Gastroesophageal sphincter (tissue), 3 donors: Measurements from ENCODE around the gene BTBD16.

Experiments used
- EP300 ChIP-seq: sonication (generic); formaldehyde crosslinking; IDR thresholded peaks from one replicate; pipeline ENCODE4 v1.6.1; 2017; ENCODE audit warnings: antibody characterized with exemption, mild to moderate bottlenecking
- POLR2A ChIP-seq, 2 donors: fragments of 450-650 bp; IDR thresholded peaks; one replicate each; pipeline ENCODE4 v1.6.1; 2017; ENCODE audit warnings: antibody characterized with exemption in 2 of 2, mild to moderate bottlenecking in 2 of 2, moderate library complexity in 1 of 2
- POLR2AphosphoS5 ChIP-seq: sonication (generic); formaldehyde crosslinking; IDR thresholded peaks from one replicate; pipeline ENCODE4 v1.6.1; 2017; ENCODE audit warnings: antibody characterized with exemption
- TF ChIP-seq, protein P1 (sequence below), 4 experiments: fragments of 200-600 bp in 2 of 4; fragments of 450-650 bp in 2 of 4; sonication (generic) in 1 of 4; IDR thresholded peaks; one replicate each; pipeline ENCODE4 v1.5.1; 2017 to 2019; ENCODE audit warnings: antibody characterized with exemption in 4 of 4, mild to moderate bottlenecking in 2 of 4, moderate library complexity in 2 of 4

DNA sequence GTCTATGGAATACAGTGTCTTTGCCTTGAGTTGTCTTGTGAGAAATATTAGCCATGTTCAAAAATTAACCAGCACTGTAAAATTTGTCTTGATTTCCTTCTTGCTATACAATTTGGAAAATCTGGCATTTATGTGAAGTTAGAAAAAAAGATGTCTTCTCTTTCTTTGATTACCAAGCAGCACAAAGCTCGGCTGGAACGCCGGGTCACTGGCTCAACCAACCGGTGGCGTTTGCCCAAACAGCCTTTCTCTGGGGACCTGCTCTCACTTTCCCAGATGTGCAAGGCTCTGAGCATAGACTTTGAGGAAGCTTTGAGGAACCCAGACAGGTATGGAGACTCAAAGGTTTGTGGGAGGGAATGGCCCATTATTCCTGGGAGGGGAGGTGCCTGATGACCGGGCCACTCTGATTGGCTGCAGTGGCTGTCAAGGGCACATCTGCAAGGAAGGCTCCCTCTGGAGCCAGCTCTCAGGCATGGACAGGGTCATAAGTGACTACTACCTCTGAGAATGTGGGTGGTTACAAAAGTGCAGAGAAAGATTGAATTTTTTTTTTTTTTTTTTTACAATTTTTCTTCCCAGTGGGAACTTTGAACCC lies 5.6 kb downstream of the BTBD16 start:
- TF ChIP-seq, protein P1, sequence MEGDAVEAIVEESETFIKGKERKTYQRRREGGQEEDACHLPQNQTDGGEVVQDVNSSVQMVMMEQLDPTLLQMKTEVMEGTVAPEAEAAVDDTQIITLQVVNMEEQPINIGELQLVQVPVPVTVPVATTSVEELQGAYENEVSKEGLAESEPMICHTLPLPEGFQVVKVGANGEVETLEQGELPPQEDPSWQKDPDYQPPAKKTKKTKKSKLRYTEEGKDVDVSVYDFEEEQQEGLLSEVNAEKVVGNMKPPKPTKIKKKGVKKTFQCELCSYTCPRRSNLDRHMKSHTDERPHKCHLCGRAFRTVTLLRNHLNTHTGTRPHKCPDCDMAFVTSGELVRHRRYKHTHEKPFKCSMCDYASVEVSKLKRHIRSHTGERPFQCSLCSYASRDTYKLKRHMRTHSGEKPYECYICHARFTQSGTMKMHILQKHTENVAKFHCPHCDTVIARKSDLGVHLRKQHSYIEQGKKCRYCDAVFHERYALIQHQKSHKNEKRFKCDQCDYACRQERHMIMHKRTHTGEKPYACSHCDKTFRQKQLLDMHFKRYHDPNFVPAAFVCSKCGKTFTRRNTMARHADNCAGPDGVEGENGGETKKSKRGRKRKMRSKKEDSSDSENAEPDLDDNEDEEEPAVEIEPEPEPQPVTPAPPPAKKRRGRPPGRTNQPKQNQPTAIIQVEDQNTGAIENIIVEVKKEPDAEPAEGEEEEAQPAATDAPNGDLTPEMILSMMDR (IDR thresholded peaks at IDR 0.05): no peak
- TF ChIP-seq EP300 (no peak), POLR2A (IDR thresholded peaks at IDR 0.05) (no peak), POLR2AphosphoS5 (no peak)
